Stimulated activated CD8-positive, alpha-beta memory T cell treated with anti-CD3 and anti-CD28 coated beads, Interleukin-12 subunit alpha, Interleukin-12 subunit beta, amount 100 ng/mL, for 24 hours (primary cell): Measurements from ENCODE around the gene HAT1.
A peak's percentile ranks its signal among the peaks of the same experiment; 100 is the strongest.
"Not testable (repeated sequence)": the region's sequence is repeated elsewhere in the genome, so short reads cannot be mapped to it uniquely, and the experiment has no call there.

Experiments used
- DNase-seq: peaks from one replicate; pipeline ENCODE4 v3.0.0-alpha.2; 2020; ENCODE audit errors: extremely low read depth

HAT1 gene

DNA sequence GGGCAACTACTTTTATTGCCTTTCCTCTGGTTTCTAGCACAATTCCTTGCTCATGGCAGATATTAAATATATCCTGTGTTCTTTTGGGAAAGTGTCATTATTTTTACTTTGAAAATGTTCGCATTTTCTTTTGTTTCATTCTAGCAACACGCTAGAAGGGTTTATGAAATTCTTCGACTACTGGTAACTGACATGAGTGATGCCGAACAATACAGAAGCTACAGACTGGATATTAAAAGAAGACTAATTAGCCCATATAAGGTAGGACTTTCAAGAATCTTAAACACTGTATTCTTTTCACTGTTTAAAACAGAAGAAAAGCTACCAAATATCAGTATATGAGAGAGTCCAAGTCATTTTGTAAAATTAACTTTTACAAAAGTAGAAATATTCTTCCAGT, 56.8 kb downstream of the HAT1 start:
- no peak for DNase-seq

DNA sequence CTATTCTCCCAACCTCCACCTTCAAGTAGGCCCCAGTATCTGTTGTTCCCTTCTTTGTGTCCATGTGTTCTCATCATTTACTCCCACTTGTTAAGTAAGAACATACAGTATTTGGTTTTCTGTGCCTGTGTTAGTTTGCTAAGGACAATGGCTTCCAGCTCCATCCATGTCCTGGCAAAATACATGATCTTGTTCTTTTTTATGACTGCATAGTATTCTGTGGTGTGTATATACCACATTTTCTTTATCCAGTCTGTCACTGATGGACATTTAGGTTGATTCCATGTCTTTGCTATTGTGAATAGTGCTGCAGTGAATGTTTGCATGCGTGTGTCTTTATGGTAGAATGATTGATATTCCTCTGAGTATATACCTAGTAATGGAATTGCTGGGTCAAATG, 61.7 kb downstream of the HAT1 start:
- DNase-seq: not testable (repeated sequence)

DNA sequence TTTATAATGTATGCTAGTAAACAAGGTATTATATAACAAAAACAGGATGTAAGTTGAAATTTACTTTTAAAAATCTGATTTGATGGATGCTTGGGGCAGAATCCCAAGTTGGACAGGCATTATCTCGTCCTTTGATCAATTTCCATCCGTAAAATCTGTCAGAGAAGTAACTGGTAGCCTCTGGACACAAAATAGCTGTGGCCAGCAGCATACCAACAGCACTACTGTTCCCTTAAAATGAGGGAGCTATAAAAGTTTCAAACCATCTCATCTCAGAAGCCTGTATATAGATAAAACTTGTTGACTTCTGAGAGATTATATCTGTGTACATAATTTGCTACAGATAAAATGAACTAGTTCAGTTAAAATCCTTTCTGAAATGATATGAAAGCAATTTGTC, 62.8 kb downstream of the HAT1 start:
- DNase-seq: no peak

- no peak for DNase-seq
Measured at GRCh38 chr2:171986778-171987177, 64.5 kb downstream of the HAT1 start.

DNA sequence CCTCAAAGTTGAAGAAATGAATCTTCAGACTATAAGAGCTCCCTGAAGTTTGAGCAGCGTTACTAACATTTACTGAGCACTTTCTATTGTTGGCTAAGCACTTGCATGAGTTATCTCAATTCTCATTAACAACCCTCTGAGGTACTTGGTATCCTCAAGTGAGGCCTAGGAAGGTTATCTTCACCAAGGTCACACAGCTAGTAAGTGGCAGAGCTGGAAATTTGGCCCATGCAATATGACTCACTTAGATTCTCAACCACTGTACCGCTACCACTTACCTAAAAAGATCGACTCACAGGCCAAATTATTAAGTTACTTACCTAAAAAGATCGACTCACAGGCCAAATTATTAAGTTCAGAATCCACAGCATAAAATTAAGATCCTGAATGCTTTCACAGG, 68.8 kb downstream of the HAT1 start:
- DNase-seq: no peak

- no peak for DNase-seq
Measured at GRCh38 chr2:171995586-171995985, 73.3 kb downstream of the HAT1 start.

GRCh38 chr2:171996021-171996420, 73.8 kb downstream of the HAT1 start:
- DNase-seq: no peak

GRCh38 chr2:171997031-171997430, 74.8 kb downstream of the HAT1 start:
- DNase-seq: not testable (repeated sequence)

DNA sequence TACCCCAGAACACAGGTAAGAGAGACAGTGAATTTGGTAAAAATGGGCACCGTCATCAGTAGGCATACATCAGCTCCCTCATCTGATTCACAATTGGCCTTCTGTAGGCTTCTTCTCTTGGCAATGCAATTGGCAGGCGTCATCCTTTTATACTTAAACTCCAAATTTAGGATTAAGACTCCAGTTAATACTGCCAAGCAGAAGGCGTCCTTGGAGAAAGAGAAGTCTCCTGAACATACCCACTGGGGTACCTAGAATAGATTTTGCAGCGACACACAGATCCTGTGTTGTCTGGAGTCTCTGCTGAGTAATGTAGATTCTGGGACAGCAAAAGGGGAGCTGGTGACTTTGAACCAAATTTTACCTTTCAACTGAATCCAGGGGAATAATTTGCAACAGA, 76.9 kb downstream of the HAT1 start:
- no peak for DNase-seq

DNA sequence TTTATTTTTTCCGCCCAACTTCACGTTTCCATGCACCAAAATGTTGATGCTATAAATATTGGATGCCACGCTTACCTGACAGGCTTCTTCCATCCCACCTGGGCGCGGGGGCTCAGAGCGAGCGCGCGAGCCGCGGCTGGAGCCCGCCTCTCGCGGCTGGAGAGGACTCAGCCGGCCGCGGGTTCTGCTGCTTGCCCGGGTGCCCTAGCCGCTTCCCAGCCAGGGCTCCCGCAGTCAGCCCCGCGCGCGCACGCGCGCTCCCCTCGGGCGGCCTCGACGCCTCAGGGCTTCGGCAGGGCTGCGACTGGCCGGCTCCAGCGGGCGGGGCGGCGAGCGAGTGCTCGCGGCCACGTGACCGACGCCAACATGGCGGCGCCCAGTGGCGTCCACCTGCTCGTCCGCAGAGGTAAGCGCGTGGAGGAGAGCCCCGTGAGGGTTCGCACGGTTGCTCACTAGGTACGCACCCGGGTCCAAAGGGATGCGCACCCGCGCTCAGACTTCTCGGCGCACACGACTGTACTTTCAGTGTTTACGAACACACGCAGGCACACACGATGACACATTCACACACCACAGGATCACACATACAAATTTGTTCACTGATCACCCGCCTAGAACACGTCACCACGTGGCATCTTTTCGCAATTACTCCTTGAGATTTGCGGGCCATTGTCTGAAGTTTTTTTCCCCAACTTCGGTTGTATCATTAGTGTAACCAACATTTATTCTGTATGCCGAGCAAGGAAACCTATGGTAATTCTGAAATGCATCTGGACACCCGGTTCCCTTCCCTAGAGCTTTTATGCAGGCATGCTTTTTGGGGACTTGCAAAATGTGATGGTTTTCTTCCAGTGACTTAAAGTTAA, 77.6 kb downstream of the HAT1 start, which contains the start of gene METAP1D:
Gene METAP1D, plus strand, starts transcription at position 350 of the 866 bp plus-strand sequence. Its CDS starts 17 bp downstream, at position 367.
- peak; percentile 78 for DNase-seq

GRCh38 chr2:172000696-172001361, 78.6 kb downstream of the HAT1 start:
- DNase-seq: no peak

GRCh38 chr2:172007372-172007771, 85.1 kb downstream of the HAT1 start:
- DNase-seq: no peak

GRCh38 chr2:172009823-172010222, 87.6 kb downstream of the HAT1 start:
- DNase-seq: no peak

DNA sequence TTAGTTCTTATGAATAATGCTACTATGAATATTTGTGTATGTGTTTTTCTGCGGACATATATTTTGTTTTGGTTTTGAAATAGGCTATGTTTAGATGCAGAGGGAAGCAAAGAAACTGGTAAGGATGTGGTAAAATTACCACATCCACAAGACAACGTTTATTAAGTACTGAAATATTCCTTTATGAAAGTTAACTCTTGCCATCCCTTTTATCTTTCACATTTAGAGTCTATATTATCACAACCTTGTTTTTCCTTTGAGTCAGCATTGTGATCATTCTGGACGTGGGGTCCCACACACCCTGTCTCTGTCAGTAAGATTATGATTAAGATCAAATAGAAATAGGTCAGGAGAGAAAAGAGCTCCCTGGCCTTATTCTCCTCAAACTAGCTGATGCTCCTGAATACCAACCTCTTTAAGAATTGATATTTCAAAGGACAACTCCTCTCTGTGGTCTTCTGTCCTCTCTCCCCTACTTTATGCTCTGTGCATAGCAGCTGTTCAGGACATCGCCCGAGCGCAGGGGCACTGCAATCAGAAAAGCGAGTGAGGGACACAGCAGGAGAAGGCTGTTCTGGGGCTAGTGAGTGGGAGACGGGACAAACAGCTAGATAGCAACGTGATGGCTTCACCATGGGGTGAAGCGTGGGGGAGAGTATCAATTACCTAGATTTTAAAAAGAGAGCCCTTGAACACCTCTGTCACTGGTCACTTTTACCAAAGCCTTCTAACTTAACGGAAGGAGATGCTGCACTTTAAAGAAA, 89.7 kb downstream of the HAT1 start:
- DNase-seq: no peak

DNA sequence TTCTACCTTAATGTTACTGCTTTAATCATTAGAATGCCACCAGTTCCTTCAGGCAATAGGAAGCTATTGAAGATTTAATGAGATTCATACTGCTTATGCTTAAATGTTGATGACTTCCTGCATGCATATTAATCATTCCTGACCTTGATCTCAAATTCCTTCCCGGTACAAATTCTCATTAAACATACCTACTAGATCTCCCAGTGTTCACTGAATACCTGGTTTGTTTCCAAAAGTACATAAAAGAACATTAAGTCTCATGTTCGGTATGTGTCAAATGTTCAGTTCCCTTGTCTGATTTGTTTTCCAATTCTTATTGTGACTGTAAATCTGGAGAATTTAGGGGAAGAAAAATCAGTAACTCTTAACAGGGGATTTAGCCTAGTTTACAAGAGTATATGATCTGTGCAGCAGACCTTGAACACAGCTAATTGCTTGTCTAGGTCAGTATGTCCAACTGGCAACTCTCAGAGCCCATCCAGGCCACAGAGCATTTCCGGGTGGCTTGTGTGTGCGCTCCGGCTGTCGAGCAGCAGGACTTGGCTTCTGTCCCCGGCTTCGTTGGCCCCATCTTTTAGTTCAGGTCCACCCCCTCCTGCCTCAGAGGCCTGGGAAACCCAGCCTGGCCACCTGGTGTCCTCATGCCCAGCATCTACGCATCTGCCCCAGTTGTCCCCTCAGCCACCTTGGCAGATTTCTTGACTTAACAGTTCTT, 90.6 kb downstream of the HAT1 start:
- DNase-seq: no peak

- DNase-seq: no peak
Measured at GRCh38 chr2:172013396-172013795, 91.1 kb downstream of the HAT1 start.

DNA sequence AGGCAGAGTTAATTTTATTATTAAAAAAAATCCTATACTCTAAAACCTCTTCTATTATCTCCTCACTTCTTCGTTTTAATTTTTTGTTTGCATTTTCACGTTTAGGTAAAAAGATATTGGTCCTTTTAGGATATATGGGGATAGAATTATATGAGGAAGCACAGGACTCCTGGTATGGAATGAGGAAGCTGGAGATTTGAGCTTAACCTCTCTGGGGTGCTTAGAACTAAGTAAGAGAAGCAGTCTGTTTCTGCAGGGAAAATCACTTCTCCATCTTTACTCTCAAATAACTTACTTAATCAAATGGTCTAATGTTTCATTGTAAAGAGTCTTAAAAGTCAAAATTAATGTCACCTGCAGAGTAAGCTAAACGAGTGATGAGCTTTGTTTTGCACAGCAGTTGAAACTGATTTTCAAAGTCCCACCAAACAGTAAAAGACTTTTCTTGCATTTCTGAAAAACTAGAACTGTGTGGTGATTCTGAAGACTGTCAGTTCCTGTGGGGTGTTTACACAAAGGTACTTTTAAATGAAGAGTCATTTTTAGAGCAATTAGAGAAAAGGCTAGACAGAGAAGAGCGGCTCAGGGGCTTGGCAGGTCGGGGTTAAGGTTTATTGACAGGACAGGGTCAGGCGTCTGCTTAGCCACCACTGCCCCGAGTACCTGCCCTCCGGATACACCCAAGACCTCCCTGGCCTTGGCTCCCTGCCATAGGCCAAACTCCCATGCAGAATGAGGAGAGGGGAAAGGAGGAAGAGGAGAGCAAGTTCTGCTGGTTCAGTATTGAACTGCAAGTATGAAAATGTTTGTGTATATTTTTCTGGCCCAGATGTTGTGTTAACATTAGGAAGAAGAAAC, 99.0 kb downstream of the HAT1 start:
- DNase-seq: no peak

DNA sequence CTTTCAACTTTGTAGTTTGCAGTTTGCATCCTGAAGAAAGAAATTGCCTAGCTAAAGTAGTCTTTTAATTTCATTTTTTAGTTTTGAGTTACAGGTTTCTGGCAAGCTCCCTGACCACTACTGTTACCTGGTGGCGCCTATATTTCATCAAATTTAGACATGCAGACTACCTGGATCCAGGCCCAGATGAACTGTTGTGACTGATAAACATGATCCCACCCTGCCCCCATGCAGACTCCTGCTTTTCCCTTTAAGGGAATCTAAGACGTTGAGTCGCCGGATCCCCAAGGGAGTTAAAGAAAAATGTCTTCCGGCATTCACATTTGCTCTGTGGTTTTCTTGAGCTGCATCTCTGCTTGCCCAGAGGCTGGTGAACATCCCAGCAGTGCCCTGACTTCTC, 99.7 kb downstream of the HAT1 start:
- DNase-seq: no peak

DNA sequence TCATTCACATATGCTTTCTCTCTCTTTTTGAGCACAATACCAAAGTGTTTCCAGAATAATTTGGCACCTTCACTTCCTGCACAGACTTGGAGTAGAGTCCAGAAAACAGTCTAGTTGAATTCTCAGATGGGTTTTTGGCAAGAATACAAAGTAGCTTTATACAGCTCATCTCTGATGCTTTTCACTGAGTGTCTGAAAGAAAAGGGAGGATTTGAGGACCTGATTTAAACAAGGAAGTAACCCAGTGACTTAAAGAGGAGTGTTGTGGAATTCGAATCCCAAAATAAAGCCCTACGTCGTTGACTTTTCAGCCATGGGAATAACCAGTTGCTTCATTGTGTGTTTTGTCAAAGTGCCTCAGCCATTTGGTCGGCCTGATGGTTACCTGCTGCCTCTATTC, 109.3 kb downstream of the HAT1 start:
- DNase-seq: no peak
